H9 (cell line): Measurements from ENCODE around the gene ODF4. TPM values are rescaled to one million over a fixed set of nuclear protein-coding genes. Genes with fewer than 3 reads are reported as not detected.

Source experiments
- total RNA-seq: library from RNA; stranded (reverse); gene quantifications from 2 replicates; pipeline ENCODE4 v1.2.1, GENCODE V29; 2021

ODF4 gene
- total RNA-seq, 1 experiment from 2014 or later: not detected

Other genes with a start within 250 kb of the ODF4 start
- gene ALOXE3, start 221.3 kb upstream of the ODF4 start, total RNA-seq: 0.13 and 0.42 TPM in 2 replicates
- gene HES7, start 215.7 kb upstream of the ODF4 start, total RNA-seq: 0.26 and 0.33 TPM in 2 replicates
- 36.5 and 37.2 TPM in 2 replicates for gene PER1, start 187.4 kb upstream of the ODF4 start, total RNA-seq
- gene VAMP2, start 176.9 kb upstream of the ODF4 start, total RNA-seq: 22.8 and 22.9 TPM in 2 replicates
- 12.7 and 14.3 TPM in 2 replicates for gene TMEM107, start 163.5 kb upstream of the ODF4 start, total RNA-seq
- 3.1 and 3.4 TPM in 2 replicates for gene BORCS6, start 149.7 kb upstream of the ODF4 start, total RNA-seq
- 160 and 171 TPM in 2 replicates for gene AURKB, start 129.3 kb upstream of the ODF4 start, total RNA-seq
- gene CTC1, start 91.8 kb upstream of the ODF4 start, total RNA-seq: 36.9 and 37.0 TPM in 2 replicates
- gene PFAS, start 90.6 kb upstream of the ODF4 start, total RNA-seq: 224 and 228 TPM in 2 replicates
- gene RANGRF, start 51.2 kb upstream of the ODF4 start, total RNA-seq: 36.9 and 42.5 TPM in 2 replicates
- gene SLC25A35, start 44.4 kb upstream of the ODF4 start, total RNA-seq: 3.9 and 4.3 TPM in 2 replicates
- gene ARHGEF15, start 29.6 kb upstream of the ODF4 start, total RNA-seq: 0.35 and 0.39 TPM in 2 replicates
- 2,434 and 2,435 TPM in 2 replicates for gene RPL26, start 43.4 kb downstream of the ODF4 start, total RNA-seq
- gene RNF222, start 58.0 kb downstream of the ODF4 start, total RNA-seq: 0.07 and 0.09 TPM in 2 replicates
- gene NDEL1, start 96.0 kb downstream of the ODF4 start, total RNA-seq: 32.9 and 38.4 TPM in 2 replicates